HT-29 (cell line): ENCODE results near the gene PLEKHD1. TPM values are rescaled to one million over a fixed set of nuclear protein-coding genes. Genes with fewer than 3 reads are reported as not detected.
"Not testable (repeated sequence)": the region's sequence is repeated elsewhere in the genome, so short reads cannot be mapped to it uniquely, and the experiment has no call there.

Experiments
- DNase-seq: peaks from one replicate; pipeline ENCODE4 v3.0.0-alpha.2; 2015; ENCODE audit warnings: low spot score
- total RNA-seq: library from RNA; depleted of rRNA; stranded (reverse); fragments of >200 nt; shearing (Covaris generic); gene quantifications from 2 replicates; pipeline ENCODE4 v1.2.3, GENCODE V29; 2014

PLEKHD1 gene
- total RNA-seq, 1 experiment from 2014 or later, result not detected

DNA sequence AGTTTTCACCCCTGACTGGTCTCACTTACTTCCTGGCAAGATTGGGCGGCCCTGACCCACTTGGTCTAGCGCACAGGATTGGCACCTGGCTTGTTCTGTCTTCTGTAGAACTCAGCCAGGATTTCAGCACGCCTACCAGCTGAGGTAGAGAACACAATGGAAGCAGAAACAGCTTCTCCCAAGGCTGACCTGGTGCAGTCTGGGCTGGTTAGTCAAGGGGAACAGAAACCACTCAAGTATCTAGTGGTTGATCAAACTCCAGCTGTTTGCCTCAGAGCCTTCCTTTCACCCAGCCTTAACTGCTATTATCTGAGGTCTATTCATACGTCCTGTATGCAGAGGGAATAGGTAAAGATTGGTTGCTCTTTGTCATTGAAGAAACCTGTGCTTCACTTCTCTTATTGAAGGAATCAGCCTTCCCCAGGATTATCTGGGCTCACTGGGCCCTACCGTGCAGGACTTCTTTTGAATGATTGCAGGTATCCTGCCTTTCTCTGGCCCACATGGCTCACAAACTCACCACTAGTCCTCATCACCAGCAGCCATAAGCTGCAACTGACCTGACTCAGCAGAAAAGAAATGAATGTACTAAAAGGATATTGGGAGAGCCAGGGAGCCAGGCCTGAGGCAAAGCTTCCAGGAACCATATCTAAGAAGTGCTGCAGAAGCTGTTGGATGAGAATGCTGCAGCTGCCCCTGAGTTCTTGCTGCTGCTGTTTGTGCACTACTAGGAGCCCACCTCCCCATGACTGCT, 2.5 kb upstream of the PLEKHD1 start:
- DNase-seq, result no peak

DNA sequence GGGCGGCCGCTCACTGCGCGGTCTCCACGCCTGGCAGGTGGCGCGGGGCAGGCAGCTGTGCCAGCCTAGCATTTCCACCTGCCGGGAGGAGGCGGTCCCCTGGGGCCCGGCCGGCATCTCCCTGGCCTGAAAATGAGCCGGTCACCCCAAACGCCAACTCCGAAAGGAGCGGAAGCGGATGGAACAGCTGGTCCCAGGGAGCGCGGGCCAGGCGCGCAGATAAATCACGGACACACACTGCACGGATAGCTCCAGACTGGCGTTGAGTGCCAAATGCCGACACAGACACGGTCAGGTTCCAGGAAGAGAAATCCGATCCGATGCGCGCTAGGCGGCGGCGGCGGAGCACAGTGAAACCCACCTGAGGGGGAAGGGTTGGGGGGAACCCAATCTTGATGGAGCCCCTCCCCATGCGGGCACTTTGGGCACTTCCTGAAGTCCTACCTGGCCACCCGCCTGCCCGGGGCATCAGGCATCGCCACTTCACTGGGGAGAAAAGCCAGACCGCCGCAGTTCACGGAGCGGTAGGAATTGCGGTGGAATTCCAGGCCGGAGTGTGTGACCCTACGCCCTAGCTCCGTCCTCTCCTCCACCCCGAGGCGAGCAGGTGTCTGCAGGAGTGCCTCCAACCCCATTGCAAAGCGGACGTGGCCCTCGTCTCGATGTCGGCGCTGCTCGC, 624 bp upstream of the PLEKHD1 start:
- DNase-seq, result no peak

- no peak for DNase-seq
Observed at GRCh38 chr14:69485315-69485660, 760 bp downstream of the PLEKHD1 start.

- DNase-seq, result no peak
Observed at GRCh38 chr14:69485701-69486100, 1.2 kb downstream of the PLEKHD1 start.

DNA sequence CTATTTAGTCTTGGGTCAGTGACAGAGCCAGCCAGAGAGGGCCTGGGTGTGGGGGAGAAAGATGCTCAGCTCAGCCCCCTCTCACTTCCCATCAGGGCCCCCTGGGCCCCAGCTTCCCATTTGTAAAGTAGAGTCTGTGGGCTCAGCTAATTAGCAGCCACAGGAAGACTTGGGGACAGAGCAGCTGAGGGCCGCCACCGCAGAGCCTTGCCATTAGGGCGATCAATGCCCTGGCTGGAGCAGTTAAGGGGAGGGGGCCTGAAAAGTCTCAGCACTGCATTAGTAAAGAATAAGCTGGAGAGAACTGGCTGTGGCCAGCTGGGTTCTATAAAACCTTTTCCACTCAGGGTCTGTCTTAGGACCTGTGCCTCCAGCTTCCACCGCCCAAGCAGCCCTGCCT, 2.7 kb downstream of the PLEKHD1 start:
- DNase-seq, result no peak

DNA sequence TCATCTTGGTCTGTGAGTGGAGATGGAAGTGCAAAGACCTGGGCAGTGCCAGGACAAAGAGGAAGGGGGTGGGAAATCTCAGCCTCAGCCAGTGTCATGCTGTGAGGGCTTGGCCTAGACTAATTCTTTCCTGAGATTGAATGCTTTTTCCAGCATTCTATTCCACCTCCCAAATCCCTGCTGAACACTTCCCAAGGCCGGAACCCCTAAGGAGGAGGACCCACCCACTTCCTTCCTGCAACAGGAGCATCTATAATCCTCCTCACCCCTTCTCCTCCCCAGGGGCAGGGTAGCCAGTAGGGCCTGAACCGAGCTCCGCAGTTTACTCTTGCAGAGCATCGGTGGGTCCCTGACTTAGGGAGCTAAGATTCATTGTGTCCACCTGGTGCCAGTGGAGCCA, 3.2 kb downstream of the PLEKHD1 start:
- DNase-seq, result no peak

- no peak for DNase-seq
Observed at GRCh38 chr14:69489495-69489894, 5.0 kb downstream of the PLEKHD1 start.

DNA sequence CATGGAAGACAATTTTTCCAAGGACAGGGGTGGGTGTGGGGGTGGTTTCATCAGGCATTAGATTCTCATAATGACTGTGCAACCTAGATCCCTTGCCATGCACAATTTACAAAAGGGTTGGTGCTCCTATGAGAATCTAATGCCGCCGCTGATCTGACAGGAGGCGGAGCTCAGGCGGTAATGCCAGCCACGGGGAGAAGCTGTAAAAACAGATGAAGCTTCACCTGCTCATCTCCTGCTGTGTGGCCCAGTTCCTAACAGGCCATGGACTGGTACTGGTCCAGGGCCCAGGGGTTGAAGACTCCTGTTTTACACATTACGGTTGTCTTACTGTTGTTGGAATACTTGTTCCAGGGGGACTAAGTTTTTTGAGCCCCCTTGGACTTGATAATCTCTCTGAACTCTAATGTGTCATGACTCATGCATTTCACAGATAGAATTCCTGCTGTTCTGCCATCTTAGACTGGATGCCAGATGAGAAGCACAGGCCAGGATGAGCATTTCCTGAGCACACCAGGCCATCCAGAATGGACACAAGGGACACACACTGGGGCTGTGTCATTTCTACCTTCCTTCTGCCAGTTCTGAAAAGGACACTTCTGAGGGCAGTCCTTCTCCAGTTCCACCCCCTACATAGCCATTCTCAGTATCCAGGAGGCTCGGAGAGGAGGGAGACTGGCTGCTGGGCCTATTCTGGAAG, 5.8 kb downstream of the PLEKHD1 start:
- DNase-seq, result no peak

DNA sequence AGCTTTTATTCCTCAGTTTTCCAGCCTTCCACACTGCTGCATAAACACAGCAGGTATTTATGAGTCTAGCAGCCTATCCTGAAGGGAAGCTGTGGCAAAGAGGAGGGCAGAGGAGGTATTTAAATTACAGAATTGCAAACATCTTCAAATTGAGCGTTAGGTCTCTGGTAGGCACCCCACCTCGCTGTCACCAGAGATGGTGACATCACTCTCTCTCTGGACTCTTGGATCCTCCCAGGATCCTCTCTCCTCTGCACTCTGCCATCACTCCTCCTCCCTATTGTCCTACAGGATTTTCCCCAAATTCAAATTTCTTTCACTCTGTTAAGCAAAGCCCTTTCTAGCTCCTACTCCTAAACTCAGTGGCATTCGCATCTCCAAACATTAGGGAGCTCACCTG, 6.7 kb downstream of the PLEKHD1 start:
- no peak for DNase-seq

DNA sequence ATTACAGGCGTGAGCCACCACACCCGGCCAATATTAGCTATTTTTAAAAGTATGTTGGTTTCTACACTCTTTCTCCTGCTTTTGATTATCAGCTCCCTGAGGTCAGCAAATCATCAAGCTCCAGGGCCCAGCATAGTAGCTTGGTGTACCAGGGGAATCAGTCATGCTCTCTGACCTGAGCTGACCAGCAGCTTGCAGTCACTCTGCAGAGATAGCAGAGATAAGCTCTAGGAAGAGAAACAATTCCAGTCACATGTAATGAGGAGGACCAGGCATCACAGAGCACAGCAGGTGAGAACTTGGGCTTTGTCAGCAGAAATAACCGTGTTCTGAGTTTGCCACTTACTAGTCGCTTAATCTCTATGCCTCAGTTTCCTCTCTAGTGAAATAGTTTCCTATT, 8.5 kb downstream of the PLEKHD1 start:
- no peak for DNase-seq

DNA sequence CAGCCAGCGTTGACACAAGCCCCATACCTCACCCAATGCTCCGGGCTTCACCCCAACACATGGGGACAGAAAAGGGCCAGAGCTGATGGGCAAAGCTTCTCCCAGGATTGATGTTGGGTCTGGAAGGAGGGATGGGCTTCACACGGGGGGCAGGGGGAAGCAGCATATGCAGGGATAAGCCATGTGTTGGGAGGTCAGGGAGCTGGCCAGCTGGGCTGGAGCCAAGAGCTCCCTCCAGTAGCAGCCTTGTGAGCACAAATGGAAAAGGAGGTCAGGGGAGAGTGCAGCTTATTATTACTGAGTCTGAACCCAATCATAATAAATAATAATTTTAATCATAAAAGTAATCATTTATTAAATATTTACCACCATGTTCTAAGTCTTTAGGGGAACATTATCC, 9.3 kb downstream of the PLEKHD1 start:
- no peak for DNase-seq

DNA sequence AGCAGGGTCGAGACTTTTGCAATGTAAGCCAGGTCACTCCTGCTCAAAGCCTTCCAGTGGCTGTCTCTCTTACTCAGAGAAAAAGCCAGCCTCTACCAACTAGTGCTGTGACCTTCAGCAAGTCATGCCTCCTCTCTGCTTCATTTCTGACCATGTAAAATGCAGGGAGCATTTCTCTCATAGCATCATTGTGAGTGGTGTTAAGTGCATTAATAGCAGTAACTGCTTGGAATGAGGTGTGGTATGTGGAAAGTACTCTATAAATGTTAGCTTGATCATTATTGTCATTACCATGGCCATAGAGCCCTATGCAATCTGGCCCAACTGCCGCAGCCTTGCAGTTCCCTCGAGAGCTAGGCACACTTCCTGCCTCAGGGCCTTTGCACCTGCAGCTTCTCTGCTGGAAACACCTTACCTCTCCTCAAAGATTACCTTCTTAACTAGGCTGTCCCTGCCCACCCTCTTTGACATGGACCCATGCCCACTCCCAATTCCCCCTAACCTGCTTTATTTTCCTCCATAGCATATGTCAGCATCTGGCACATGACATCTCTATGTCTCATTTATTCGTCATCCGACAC, 10.9 kb downstream of the PLEKHD1 start:
- no peak for DNase-seq

DNA sequence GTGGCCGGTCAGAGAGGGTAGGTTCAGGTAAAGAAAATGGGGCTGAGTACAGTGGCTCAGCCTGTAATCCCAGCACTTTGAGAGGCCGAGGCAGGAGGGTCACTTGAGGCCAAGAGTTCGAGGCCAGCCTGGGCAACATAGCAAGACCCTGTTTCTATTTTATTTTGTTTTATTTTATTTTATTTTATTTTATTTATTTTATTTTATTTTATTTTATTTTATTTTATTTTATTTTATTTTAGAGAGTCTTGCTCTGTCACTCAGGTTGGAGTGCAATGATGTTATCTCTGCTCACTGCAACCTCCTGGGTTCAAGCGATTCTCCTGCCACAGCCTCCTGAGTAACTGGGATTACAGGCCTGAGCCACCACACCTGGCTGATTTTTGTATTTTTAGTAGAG, 13.3 kb downstream of the PLEKHD1 start:
- not testable (repeated sequence) for DNase-seq

DNA sequence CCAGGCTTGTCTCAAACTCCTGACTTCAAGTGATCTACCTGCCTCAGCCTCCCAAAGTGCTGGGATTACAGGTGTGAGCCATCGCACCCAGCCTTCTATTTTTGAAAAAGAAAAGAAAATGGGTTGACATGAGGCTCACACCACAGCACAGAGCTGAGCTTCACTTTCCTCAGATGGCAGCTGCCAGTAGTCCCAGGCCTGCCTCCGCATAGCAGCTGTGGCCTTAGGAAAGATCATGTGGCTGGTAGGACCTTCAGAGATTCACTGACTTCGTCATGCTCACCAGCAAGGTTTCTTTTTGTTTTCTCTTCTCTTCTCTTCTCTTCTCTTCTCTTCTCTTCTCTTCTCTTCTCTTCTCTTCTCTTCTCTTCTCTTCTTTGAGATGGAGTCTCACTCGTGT, 13.8 kb downstream of the PLEKHD1 start:
- DNase-seq, result not testable (repeated sequence)

DNA sequence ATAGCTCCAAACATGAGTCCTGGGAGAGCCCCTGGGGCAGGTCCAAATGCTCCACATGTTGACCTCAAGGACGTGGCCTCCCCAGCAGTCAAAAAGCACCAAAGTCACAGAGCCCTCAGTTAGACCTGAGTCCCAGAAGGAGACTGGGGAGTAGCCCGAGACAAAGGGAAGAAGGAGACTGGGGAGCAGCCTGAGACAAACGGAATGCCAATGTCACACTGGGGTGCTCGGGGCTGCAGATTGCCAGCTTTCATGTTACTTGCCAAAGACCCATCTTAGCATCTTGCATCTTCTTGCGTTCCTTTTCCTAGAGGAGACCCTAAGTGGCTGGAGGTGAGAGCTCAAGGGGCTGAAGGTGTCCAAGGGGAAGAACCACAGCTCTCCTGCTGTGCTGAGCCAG, 14.9 kb downstream of the PLEKHD1 start:
- DNase-seq, result no peak

- DNase-seq, result no peak
Observed at GRCh38 chr14:69500096-69500495, 15.6 kb downstream of the PLEKHD1 start.

- no peak for DNase-seq
Observed at GRCh38 chr14:69500736-69501135, 16.2 kb downstream of the PLEKHD1 start.

- DNase-seq, result no peak
Observed at GRCh38 chr14:69501423-69501838, 16.9 kb downstream of the PLEKHD1 start.

DNA sequence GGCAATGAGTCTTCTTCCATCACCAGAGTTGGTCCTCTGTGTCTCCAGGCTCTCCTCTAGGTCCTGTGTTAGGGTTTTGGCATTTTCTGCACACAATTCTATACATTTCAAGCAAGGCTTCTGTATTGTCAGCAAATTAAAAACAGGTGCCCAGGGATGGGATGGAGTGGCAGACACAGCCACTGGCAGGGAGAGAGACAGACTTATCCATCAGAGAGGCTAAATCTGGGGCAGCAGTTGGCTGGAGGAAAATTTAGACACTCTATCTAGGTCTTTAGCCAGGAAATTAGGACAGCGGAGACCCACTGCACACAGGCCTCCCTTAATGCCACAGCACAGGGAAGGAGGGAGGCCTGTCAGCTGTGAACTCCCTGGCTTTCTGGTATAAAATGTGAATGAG, 20.2 kb downstream of the PLEKHD1 start:
- DNase-seq, result no peak

- DNase-seq, result no peak
Observed at GRCh38 chr14:69505338-69506240, 21.1 kb downstream of the PLEKHD1 start.

GRCh38 chr14:69506241-69506595, 21.7 kb downstream of the PLEKHD1 start:
- no peak for DNase-seq
